Duodenal mucosa (tissue), 2 donors: ENCODE measurements around the gene KANSL1L.

ENCODE experiments used
- H3K27ac ChIP-seq: one replicate; pipeline ENCODE4 v1.7.0; 2013; ENCODE audit warnings: low read depth, low read length
- H3K27me3 ChIP-seq, 2 donors: one replicate each; pipeline ENCODE4 v1.7.0; 2013; ENCODE audit warnings: low read length in 2 of 2, control low read depth in 1 of 2; ENCODE audit not compliant: insufficient read depth in 2 of 2, control insufficient read depth in 1 of 2
- H3K36me3 ChIP-seq, 2 donors: one replicate each; pipeline ENCODE4 v1.7.0; 2013; ENCODE audit warnings: low read length in 2 of 2, control low read depth in 1 of 2; ENCODE audit not compliant: insufficient read depth in 2 of 2, control insufficient read depth in 1 of 2
- H3K4me1 ChIP-seq, 2 donors: one replicate each; pipeline ENCODE4 v1.7.0; 2013; ENCODE audit warnings: low read length in 2 of 2, control low read depth in 1 of 2; ENCODE audit not compliant: insufficient read depth in 2 of 2, control insufficient read depth in 1 of 2
- H3K4me3 ChIP-seq, 2 donors: one replicate each; pipeline ENCODE4 v1.7.0; 2013; ENCODE audit warnings: low read length in 2 of 2, low read depth in 1 of 2
- H3K9ac ChIP-seq, 2 donors: one replicate each; pipeline ENCODE4 v1.7.0; 2013; ENCODE audit warnings: low read length in 2 of 2, low read depth in 1 of 2
- H3K9me3 ChIP-seq, 2 donors: one replicate each; pipeline ENCODE4 v1.7.0; 2013; ENCODE audit warnings: low read length in 2 of 2, control low read depth in 1 of 2; ENCODE audit not compliant: control insufficient read depth in 1 of 2

The KANSL1L gene

DNA sequence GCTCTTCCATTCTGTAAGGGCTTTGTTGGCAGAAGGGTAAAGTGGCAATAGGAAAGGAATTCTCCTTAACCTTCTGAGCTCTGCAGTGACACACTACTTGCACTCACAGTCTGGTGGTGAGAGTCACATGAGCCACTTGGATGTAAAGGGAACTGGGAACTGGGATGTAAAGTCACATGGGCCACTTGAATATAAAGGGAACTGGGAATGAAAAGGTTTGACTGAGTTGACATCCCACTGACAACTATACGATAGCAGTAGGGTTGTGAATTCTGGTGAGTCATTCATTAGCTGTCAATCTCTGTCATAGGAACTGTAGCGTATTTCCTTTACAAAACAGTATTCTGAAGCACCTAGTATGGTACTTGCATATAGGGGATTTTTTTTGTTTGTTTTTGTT, 163.3 kb downstream of the KANSL1L start:
- no peaks in the 10 kb centered on the region for H3K27me3 ChIP-seq
- H3K36me3 ChIP-seq: peaks cover 0 to 17% of the 10 kb centered on the region in 2 donors

DNA sequence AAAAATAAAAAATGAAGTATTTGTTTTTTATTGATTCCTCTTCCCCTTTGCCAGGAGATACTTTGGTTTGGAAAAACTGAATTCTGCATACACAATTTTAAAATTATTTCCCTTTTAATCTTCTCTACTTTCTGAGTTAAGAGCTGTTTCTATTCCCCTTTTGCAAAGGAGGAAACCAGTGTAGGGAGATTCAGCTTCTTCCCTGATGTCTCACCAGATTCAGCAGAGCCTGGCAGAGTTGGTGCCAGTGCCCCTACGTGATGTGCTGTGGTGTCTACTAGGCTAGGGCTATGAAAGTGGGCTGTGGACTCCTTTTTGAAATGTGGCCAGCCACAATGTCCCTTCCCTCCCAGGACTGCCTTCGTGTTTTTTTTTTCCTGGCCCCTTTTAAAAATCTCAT, 166.3 kb downstream of the KANSL1L start:
- H3K27me3 ChIP-seq: no peaks in the 10 kb centered on the region
- H3K4me1 ChIP-seq: peaks cover 28 to 45% of the 10 kb centered on the region in 2 donors

More for the DNA sequence above, 163.3 kb downstream of the KANSL1L start:
- Histone ChIP-seq H3K27ac (no peak overlapping the region), H3K9me3 (no peaks in the 10 kb centered on the region), H3K4me3 (no peak overlapping the region), H3K4me1 (peaks cover 25 to 40% of the 10 kb centered on the region in 2 donors), H3K9ac (no peak overlapping the region)

GRCh38 chr2:210003359-210003758, 167.8 kb downstream of the KANSL1L start:
- H3K4me1 ChIP-seq: peaks cover 28 to 45% of the 10 kb centered on the region in 2 donors
- H3K9ac ChIP-seq: peak overlapping the region; percentile 79 to 91
- H3K36me3 ChIP-seq: peaks cover 0 to 3% of the 10 kb centered on the region in 2 donors
- H3K27ac ChIP-seq: no peak overlapping the region
- no peaks in the 10 kb centered on the region for H3K9me3 ChIP-seq
- peak overlapping the region; percentile 98 to 99 for H3K4me3 ChIP-seq
- no peaks in the 10 kb centered on the region for H3K27me3 ChIP-seq

More for the DNA sequence above, 166.3 kb downstream of the KANSL1L start:
- Histone ChIP-seq H3K4me3 (no peak overlapping the region), H3K36me3 (peaks cover 0 to 3% of the 10 kb centered on the region in 2 donors), H3K9ac (no peak overlapping the region), H3K9me3 (no peaks in the 10 kb centered on the region), H3K27ac (no peak overlapping the region)

- Histone ChIP-seq H3K4me3 (peak within 1 kb of the TSS; percentile 98 to 99), H3K9me3 (no peaks in the 10 kb centered on the region), H3K9ac (peak within 1 kb of the TSS; percentile 79 to 91), H3K4me1 (peaks cover 28 to 41% of the 10 kb centered on the region in 2 donors), H3K27me3 (no peaks in the 10 kb centered on the region), H3K36me3 (no peaks in the 10 kb centered on the region), H3K27ac (peak within 1 kb of the TSS; percentile 73)
Measured at GRCh38 chr2:210002158-210003157, 168.8 kb downstream of the KANSL1L start, which contains the start of gene RPE. Gene RPE, plus strand, starts transcription at chr2:210002638. Its CDS starts 24 bp downstream, at chr2:210002662.

DNA sequence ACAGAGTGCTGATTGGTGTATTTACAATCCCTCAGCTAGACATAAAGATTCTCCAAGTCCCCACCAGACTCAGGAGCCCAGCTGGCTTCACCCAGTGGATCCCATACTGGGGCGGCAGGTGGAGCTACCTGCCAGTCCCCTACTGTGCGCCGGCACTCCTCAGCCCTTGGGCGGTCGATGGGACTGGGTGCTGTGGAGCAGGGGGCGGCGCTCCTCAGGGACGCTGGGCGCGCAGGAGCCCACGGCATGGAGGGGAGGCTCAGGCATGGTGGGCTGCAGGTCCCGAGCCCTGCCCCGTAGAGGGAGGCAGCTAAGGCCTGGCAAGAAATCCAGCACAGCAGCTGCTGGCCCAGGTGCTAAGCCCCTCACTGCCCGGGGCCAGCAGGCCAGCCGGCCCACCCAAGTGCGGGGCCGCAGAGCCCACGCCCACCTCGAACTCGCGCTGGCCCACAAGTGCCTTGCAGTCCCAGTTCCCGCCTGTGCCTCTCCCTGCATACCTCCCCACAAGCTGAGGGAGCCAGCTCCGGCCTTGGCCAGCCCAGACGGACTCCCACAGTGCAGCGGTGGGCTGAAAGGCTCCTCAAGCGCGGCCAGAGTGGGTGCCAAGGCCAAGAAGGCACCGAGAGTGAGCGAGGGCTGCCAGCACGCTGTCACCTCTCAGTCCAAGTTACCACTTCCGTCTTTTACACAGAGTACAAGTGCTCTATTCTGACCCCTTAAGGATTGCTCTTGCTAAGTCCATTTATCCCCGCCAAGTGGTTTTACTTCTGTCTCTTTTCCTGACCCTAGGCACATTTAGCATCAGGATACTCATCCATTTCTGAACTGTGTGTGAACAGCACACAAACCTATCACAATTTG, 170.5 kb downstream of the KANSL1L start:
- no peak overlapping the region for H3K4me3 ChIP-seq
- H3K4me1 ChIP-seq: peaks cover 23 to 29% of the 10 kb centered on the region in 2 donors
- no peak overlapping the region for H3K9ac ChIP-seq
- H3K36me3 ChIP-seq: no peaks in the 10 kb centered on the region
- H3K27ac ChIP-seq: no peak overlapping the region
- H3K9me3 ChIP-seq: no peaks in the 10 kb centered on the region
- no peaks in the 10 kb centered on the region for H3K27me3 ChIP-seq

- Histone ChIP-seq H3K4me3 (no peak overlapping the region), H3K36me3 (no peaks in the 10 kb centered on the region), H3K27ac (no peak overlapping the region), H3K27me3 (no peaks in the 10 kb centered on the region), H3K4me1 (peaks cover 10 to 11% of the 10 kb centered on the region in 2 donors), H3K9me3 (no peaks in the 10 kb centered on the region), H3K9ac (no peak overlapping the region)
Measured at GRCh38 chr2:209998596-209998995, 172.6 kb downstream of the KANSL1L start.

- H3K9ac ChIP-seq: no peak overlapping the region
- H3K4me3 ChIP-seq: no peak overlapping the region
- no peaks in the 10 kb centered on the region for H3K4me1 ChIP-seq
- H3K9me3 ChIP-seq: no peaks in the 10 kb centered on the region
- H3K27me3 ChIP-seq: peaks cover 0 to 7% of the 10 kb centered on the region in 2 donors
- H3K36me3 ChIP-seq: no peaks in the 10 kb centered on the region
- no peak overlapping the region for H3K27ac ChIP-seq
Measured at GRCh38 chr2:209993968-209994367, 177.2 kb downstream of the KANSL1L start.

- Histone ChIP-seq H3K36me3 (no peaks in the 10 kb centered on the region), H3K27ac (no peak overlapping the region), H3K27me3 (peaks cover 0 to 7% of the 10 kb centered on the region in 2 donors), H3K4me1 (no peaks in the 10 kb centered on the region), H3K9ac (no peak overlapping the region), H3K4me3 (no peak overlapping the region), H3K9me3 (no peaks in the 10 kb centered on the region)
Measured at GRCh38 chr2:209990838-209991237, 180.4 kb downstream of the KANSL1L start.

DNA sequence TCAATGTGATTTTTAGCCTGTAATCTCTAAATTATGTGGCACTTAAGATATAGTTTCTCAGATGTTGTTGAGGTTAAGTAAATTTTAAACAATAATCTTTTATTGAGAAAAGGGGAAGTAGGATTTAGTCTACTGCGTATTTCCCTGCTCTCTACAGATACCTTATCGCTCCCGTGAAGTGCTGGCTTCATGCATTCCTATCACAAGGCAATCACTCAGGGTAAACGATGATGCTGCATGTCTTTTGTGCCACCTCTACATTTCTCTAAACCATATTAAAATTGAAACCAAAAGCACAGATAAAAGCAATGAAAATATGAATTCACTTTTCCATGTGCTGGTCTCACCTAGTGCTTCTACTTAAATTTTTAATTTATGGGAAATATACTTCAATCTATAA, 183.2 kb downstream of the KANSL1L start:
- Histone ChIP-seq H3K4me1 (no peaks in the 10 kb centered on the region), H3K9me3 (no peaks in the 10 kb centered on the region)

More for the DNA sequence above, 183.2 kb downstream of the KANSL1L start:
- Histone ChIP-seq H3K27ac (no peak overlapping the region), H3K4me3 (no peak overlapping the region), H3K9ac (no peak overlapping the region), H3K36me3 (no peaks in the 10 kb centered on the region), H3K27me3 (peaks cover 0 to 7% of the 10 kb centered on the region in 2 donors)
